CD4-positive, CD25-positive, alpha-beta regulatory T cell (primary cell): ENCODE data around the gene OCA2. TPM values are rescaled to one million over a fixed set of nuclear protein-coding genes. Genes with fewer than 3 reads are reported as not detected.

Experiments
- ATAC-seq, 2 donors: fragments of 150-1000 bp; cut with Tn5 transposase; one replicate each; pipeline ENCODE4 v1.10.0; 2021; ENCODE audit warnings: low read depth in 2 of 2, moderate number of reproducible peaks in 2 of 2, moderate library complexity in 1 of 2
- DNase-seq, 3 donors: peaks; one replicate each; pipeline versions ENCODE4 v3.0.0 to v3.0.0-alpha.2; 2012 to 2022; ENCODE audit warnings: mixed read lengths in 1 of 3
- H3K27ac ChIP-seq: one replicate; pipeline ENCODE4 v1.7.0; 2013; ENCODE audit warnings: mild to moderate bottlenecking, low read length; ENCODE audit not compliant: insufficient read depth, poor library complexity, severe bottlenecking
- H3K27me3 ChIP-seq: one replicate; pipeline ENCODE4 v1.7.0; 2013; ENCODE audit warnings: low read length; ENCODE audit not compliant: control insufficient read depth, insufficient read depth
- H3K36me3 ChIP-seq: one replicate; pipeline ENCODE4 v1.7.0; 2013; ENCODE audit warnings: mild to moderate bottlenecking, low read length, moderate library complexity; ENCODE audit not compliant: control insufficient read depth, insufficient read depth
- H3K4me1 ChIP-seq: 2 replicates; pipeline ENCODE4 v1.7.0; 2013; ENCODE audit warnings: mild to moderate bottlenecking, low read length; ENCODE audit not compliant: insufficient read depth, control insufficient read depth, poor library complexity, severe bottlenecking
- H3K4me3 ChIP-seq: one replicate; pipeline ENCODE4 v1.7.0; 2013; ENCODE audit warnings: low read depth, mild to moderate bottlenecking, low read length, moderate library complexity
- H3K9me3 ChIP-seq, 2 experiments: 1 replicate in 1 of 2; 2 replicates in 1 of 2; pipeline ENCODE4 v1.7.0; 2013; ENCODE audit warnings: low read length in 2 of 2, mild to moderate bottlenecking in 1 of 2, moderate library complexity in 1 of 2; ENCODE audit not compliant: control insufficient read depth in 2 of 2
- H3K27ac Mint-ChIP-seq, 3 donors: one replicate each; pipeline ENCODE4 v1.8.0; 2020 to 2022; ENCODE audit warnings: mild to moderate bottlenecking in 3 of 3, mixed read lengths in 3 of 3, moderate library complexity in 2 of 3
- H3K27me3 Mint-ChIP-seq: one replicate; pipeline ENCODE4 v1.8.0; 2022; ENCODE audit warnings: mild to moderate bottlenecking, mixed read lengths
- H3K36me3 Mint-ChIP-seq: one replicate; pipeline ENCODE4 v1.8.0; 2020; ENCODE audit warnings: mixed read lengths
- H3K4me1 Mint-ChIP-seq, 4 donors: one replicate each; pipeline ENCODE4 v1.8.0; 2020 to 2022; ENCODE audit warnings: mixed read lengths in 4 of 4, mild to moderate bottlenecking in 1 of 4
- H3K4me3 Mint-ChIP-seq, 4 donors: one replicate each; pipeline ENCODE4 v1.8.0; 2020 to 2022; ENCODE audit warnings: mild to moderate bottlenecking in 4 of 4, mixed read lengths in 4 of 4, moderate library complexity in 3 of 4
- H3K9me3 Mint-ChIP-seq, 7 donors: one replicate each; pipeline ENCODE4 v1.8.0; 2020 to 2022; ENCODE audit warnings: mixed read lengths in 7 of 7, mild to moderate bottlenecking in 3 of 7, moderate library complexity in 2 of 7
- polyA plus RNA-seq, 4 donors: library from polyadenylated mRNA; unstranded; fragments of 300-500 nt; fragmentation: Illumina TruSeq; gene quantifications; one replicate each; pipeline ENCODE4 v1.2.3, GENCODE V29; 2021
- total RNA-seq: library from RNA; stranded (reverse); gene quantifications from one replicate; pipeline ENCODE4 v1.2.3, GENCODE V29; 2022

OCA2 gene
- total and polyA plus RNA-seq, 5 donors from 2014 or later, result not detected

DNA sequence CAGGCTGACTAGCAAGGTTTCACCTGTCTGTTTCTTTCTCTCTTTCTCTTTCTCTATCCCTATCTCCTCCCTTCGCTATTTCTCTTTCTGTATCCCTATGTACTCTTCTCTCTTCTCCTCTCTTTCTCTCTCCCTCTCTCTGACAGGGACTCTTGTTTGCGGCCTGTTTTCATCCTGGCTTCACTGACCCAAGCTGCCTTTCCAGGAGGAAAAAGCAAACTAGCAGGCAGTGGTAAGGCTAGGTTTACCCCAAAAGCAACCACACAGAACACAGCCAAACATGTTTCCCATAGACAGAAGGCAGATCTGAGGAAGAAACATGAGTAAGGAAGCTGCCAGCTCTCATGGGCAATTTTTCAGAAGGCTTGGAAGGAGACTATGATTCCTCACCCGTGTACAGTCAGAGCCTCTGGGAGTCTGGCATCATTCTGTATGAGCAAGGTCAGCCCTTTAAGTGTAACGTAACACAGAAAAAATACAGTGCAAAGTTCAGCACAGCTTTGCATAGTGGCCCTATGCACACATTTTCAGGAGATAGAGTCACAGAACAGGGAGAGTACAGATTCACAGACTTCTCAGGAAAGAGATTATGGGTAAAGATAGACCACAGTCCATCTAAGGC, 61.0 kb downstream of the OCA2 start:
- Mint-ChIP-seq H3K27me3 (peaks cover 13% of the 10 kb centered on the region), H3K9me3 (peaks cover 0 to 1% (median 0%) of the 10 kb centered on the region in 7 donors), H3K4me3 (no peak overlapping the region), H3K4me1 (no peaks in the 10 kb centered on the region), H3K27ac (no peak overlapping the region), H3K36me3 (no peaks in the 10 kb centered on the region)
- Histone ChIP-seq H3K27ac (no peak overlapping the region), H3K4me3 (no peak overlapping the region), H3K4me1 (no peaks in the 10 kb centered on the region), H3K27me3 (peaks cover 2% of the 10 kb centered on the region), H3K36me3 (no peaks in the 10 kb centered on the region), H3K9me3 (no peaks in the 10 kb centered on the region)
- DNase-seq (no peak), ATAC-seq (no peak)

- Mint-ChIP-seq H3K27me3 (peaks cover 12% of the 10 kb centered on the region), H3K27ac (no peak overlapping the region), H3K9me3 (no peaks in the 10 kb centered on the region), H3K4me3 (no peak overlapping the region), H3K4me1 (no peaks in the 10 kb centered on the region), H3K36me3 (no peaks in the 10 kb centered on the region)
- DNase-seq (no peak), ATAC-seq (no peak)
- no peak overlapping the region for H3K27ac ChIP-seq
- peaks cover 2% of the 10 kb centered on the region for H3K27me3 ChIP-seq
- H3K4me1 ChIP-seq, result no peaks in the 10 kb centered on the region
- no peak overlapping the region for H3K4me3 ChIP-seq
- no peaks in the 10 kb centered on the region for H3K36me3 ChIP-seq
- no peaks in the 10 kb centered on the region for H3K9me3 ChIP-seq
Observed at GRCh38 chr15:28033443-28033842, 65.7 kb downstream of the OCA2 start.

GRCh38 chr15:28030801-28031200, 68.3 kb downstream of the OCA2 start:
- Histone ChIP-seq H3K27ac (no peak overlapping the region), H3K36me3 (no peaks in the 10 kb centered on the region), H3K4me3 (no peak overlapping the region), H3K4me1 (no peaks in the 10 kb centered on the region), H3K9me3 (no peaks in the 10 kb centered on the region), H3K27me3 (peaks cover under 1% of the 10 kb centered on the region)
- ATAC-seq (no peak), DNase-seq (no peak)
- no peak overlapping the region for H3K4me3 Mint-ChIP-seq
- H3K4me1 Mint-ChIP-seq, result no peaks in the 10 kb centered on the region
- no peaks in the 10 kb centered on the region for H3K36me3 Mint-ChIP-seq
- peaks cover 0 to 2% (median 0%) of the 10 kb centered on the region in 7 donors for H3K9me3 Mint-ChIP-seq
- no peak overlapping the region for H3K27ac Mint-ChIP-seq
- peaks cover 7% of the 10 kb centered on the region for H3K27me3 Mint-ChIP-seq

- no peaks in the 10 kb centered on the region for H3K36me3 ChIP-seq
- H3K27ac ChIP-seq, result no peak overlapping the region
- no peaks in the 10 kb centered on the region for H3K27me3 ChIP-seq
- no peaks in the 10 kb centered on the region for H3K4me1 ChIP-seq
- ATAC-seq, result no peak
- Mint-ChIP-seq H3K27ac (no peak overlapping the region), H3K4me3 (no peak overlapping the region), H3K36me3 (no peaks in the 10 kb centered on the region), H3K27me3 (peaks cover 4% of the 10 kb centered on the region), H3K9me3 (peaks cover 0 to 2% (median 0%) of the 10 kb centered on the region in 7 donors), H3K4me1 (no peaks in the 10 kb centered on the region)
- no peaks in the 10 kb centered on the region for H3K9me3 ChIP-seq
- DNase-seq, result no peak
- H3K4me3 ChIP-seq, result no peak overlapping the region
Observed at GRCh38 chr15:28027714-28028076, 71.4 kb downstream of the OCA2 start.

- ATAC-seq (no peak), DNase-seq (no peak)
- Histone ChIP-seq H3K36me3 (no peaks in the 10 kb centered on the region), H3K27me3 (no peaks in the 10 kb centered on the region), H3K27ac (no peak overlapping the region), H3K4me3 (no peak overlapping the region), H3K4me1 (no peaks in the 10 kb centered on the region), H3K9me3 (no peaks in the 10 kb centered on the region)
- no peaks in the 10 kb centered on the region for H3K4me1 Mint-ChIP-seq
- peaks cover 4% of the 10 kb centered on the region for H3K27me3 Mint-ChIP-seq
- H3K27ac Mint-ChIP-seq, result no peak overlapping the region
- peaks cover 0 to 2% (median 0%) of the 10 kb centered on the region in 7 donors for H3K9me3 Mint-ChIP-seq
- H3K4me3 Mint-ChIP-seq, result no peak overlapping the region
- no peaks in the 10 kb centered on the region for H3K36me3 Mint-ChIP-seq
Observed at GRCh38 chr15:28026764-28027713, 72.1 kb downstream of the OCA2 start.

- H3K36me3 ChIP-seq, result no peaks in the 10 kb centered on the region
- Mint-ChIP-seq H3K36me3 (no peaks in the 10 kb centered on the region), H3K4me1 (no peaks in the 10 kb centered on the region), H3K9me3 (peaks cover 0 to 2% (median 0%) of the 10 kb centered on the region in 7 donors), H3K4me3 (no peak overlapping the region), H3K27me3 (peaks cover under 1% of the 10 kb centered on the region), H3K27ac (no peak overlapping the region)
- H3K9me3 ChIP-seq, result no peaks in the 10 kb centered on the region
- H3K4me3 ChIP-seq, result no peak overlapping the region
- no peaks in the 10 kb centered on the region for H3K27me3 ChIP-seq
- no peak for DNase-seq
- no peaks in the 10 kb centered on the region for H3K4me1 ChIP-seq
- no peak overlapping the region for H3K27ac ChIP-seq
- ATAC-seq, result no peak
Observed at GRCh38 chr15:28026221-28026620, 72.9 kb downstream of the OCA2 start.

- no peak overlapping the region for H3K27ac ChIP-seq
- H3K4me1 Mint-ChIP-seq, result no peaks in the 10 kb centered on the region
- H3K4me3 Mint-ChIP-seq, result no peak overlapping the region
- no peaks in the 10 kb centered on the region for H3K27me3 Mint-ChIP-seq
- H3K27me3 ChIP-seq, result no peaks in the 10 kb centered on the region
- H3K36me3 Mint-ChIP-seq, result no peaks in the 10 kb centered on the region
- H3K36me3 ChIP-seq, result no peaks in the 10 kb centered on the region
- ATAC-seq (no peak), DNase-seq (no peak)
- no peak overlapping the region for H3K27ac Mint-ChIP-seq
- H3K4me1 ChIP-seq, result no peaks in the 10 kb centered on the region
- H3K9me3 Mint-ChIP-seq, result peaks cover 0 to 2% (median 0%) of the 10 kb centered on the region in 7 donors
- H3K4me3 ChIP-seq, result no peak overlapping the region
- H3K9me3 ChIP-seq, result no peaks in the 10 kb centered on the region
Observed at GRCh38 chr15:28025413-28025812, 73.7 kb downstream of the OCA2 start.
